GM10266 (cell line): ENCODE measurements around the gene CD164L2.

Experiments used
- DNase-seq: peaks from one replicate; pipeline ENCODE4 v3.0.0; 2012; ENCODE audit errors: extremely low spot score
- CTCF ChIP-seq: IDR thresholded peaks from 2 replicates; pipeline ENCODE4 v1.5.1; 2012; ENCODE audit warnings: mild to moderate bottlenecking, low read depth; ENCODE audit not compliant: control insufficient read depth, insufficient read depth; ENCODE audit errors: missing control alignments

CD164L2 gene

DNA sequence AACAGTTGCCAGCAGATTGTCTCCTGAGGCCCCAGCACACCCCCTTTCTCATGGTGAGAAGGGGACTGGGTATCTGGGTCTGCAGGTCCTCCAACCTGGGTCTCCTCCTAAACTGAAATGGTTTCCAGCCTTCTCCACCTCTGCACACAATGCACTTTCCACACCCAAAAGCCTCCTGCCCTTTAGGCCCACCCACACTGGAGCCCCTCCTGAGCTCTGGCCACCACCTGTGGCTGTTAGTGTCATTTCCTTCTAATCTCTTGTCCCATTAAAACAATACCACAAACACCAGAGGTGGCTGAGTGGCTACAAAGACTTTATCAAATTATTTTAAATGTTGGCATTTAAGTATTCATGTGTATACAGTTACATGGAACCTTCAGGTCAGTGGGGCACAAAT, 20.8 kb upstream of the CD164L2 start:
- DNase-seq: no peak
- TF ChIP-seq CTCF: no peak

GRCh38 chr1:27403065-27403726, 20.1 kb upstream of the CD164L2 start:
- peak; percentile 56 for TF ChIP-seq CTCF
- peak; percentile 53 for DNase-seq

DNA sequence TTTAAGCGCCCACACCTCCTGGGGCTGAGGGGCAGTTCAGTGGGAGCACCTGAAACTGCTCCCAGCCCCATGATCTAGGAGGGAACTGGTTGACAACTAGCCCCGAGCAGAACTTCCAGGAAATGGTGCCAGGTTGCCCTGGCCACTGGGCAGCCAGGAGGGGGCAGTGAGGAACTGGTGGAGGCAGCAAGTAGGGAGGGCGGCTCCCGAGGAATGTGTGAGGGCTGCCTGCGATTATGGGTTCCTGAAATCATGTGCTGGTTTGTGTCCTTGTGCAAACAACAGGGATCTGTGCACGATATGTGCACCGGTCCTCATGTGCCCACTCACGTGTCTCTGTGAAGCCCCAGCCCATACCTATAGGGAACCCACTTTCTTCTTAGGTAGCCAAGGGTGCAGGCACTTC, 19.2 kb upstream of the CD164L2 start:
- TF ChIP-seq CTCF: peak; percentile 61
- DNase-seq: peak; percentile 38

- no peak for TF ChIP-seq CTCF
- DNase-seq: no peak
Observed at GRCh38 chr1:27400963-27401341, 17.8 kb upstream of the CD164L2 start.

- DNase-seq: no peak
- TF ChIP-seq CTCF: no peak
Observed at GRCh38 chr1:27400082-27400962, 17.2 kb upstream of the CD164L2 start.

DNA sequence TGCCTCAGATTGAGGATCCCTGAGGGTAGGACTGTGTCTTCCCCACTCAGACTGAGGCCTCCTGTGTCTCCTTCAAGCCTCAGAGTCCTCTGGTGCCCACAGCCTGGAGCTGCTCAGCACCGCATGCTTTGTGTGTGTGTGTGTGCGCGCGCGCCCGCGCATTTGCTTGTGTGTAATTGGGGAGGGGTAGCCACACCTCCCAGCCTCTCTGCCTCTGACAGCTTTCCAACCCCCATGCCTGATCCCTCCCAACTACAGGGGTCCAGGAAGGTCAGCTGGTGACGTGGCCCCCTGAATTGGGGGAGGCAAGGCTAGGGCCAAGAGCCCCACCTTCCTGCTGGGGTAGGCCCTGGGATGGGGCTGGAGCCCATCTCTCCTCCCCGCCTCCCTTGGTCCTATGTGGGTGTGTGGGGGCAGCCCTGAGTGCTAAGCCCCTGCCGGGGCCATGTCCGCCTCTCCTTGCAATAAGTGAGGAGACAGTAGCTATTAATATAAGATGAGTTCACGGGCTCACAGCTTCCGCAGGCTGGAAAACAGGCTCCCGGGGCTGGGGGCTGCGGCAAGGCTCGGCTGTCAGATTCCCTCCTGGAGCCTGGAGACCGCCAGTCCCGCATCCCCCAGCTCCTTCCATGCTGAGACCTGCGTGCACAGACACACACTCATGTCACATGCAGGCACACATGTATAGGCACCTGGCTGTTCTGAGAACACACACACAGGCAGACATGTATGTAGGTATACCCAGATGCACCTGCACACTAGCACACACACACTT, 16.3 kb upstream of the CD164L2 start:
- TF ChIP-seq CTCF: no peak

More for the DNA sequence above, 16.3 kb upstream of the CD164L2 start:
- no peak for DNase-seq
